GM19023 (cell line): ENCODE data around the gene NEMP1.
"Not testable (repeated sequence)": the region's sequence is repeated elsewhere in the genome, so short reads cannot be mapped to it uniquely, and the experiment has no call there.

Experiments used
- ATAC-seq: cut with Tn5 transposase; IDR thresholded peaks from one replicate; pipeline ENCODE4 v1.9.1; 2021; ENCODE audit warnings: mild to moderate bottlenecking, moderate library complexity; ENCODE audit not compliant: unreplicated experiment

NEMP1 gene

DNA sequence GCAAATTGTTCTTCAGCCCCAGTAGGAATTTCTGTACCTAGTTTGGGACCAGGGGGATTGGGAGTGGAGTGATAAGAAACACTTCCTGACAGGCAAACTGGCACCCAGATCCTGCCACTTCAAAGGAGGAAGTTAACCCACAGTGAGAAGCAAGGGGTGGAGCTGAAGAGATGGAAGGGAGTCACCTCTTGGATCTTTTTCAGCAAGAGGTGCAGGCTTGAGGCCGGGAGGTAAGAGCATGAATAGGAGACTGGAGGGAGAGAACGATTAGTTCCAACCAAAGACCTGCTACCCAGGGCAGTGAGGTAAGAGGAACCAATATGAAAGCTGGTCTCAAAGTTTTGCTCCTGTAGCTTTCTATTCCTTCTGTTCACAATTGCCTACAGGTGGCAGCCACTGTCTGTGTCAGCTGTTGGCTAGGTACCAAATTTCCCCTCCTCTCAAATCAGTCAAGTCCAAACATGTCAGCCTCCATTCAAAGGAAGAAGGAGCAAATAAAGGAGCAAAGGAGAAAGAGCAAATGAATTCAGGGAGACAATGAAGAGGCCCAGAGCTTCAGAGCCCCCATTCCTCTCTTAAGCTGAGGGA, 47.4 kb downstream of the NEMP1 start:
- ATAC-seq = no peak

DNA sequence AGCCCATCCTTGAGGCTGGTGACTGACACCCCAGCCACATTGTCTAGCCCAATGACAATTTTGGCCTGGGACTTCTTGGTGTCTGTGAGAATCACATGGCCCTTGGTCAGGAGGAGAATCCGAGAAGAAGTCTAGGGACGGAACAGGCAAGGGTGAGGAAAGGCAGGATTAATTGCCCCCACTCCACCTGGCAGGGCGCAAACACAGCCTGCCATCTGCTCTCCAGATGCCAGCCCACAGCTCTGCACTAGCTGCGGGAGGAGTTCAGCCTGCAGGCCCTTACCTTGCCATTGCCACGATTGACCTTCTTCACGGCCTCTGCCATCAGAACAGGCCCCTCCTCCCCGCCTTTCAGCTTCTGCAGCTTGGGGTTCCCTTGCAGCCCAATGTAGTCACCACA, 49.1 kb downstream of the NEMP1 start:
- no peak for ATAC-seq

DNA sequence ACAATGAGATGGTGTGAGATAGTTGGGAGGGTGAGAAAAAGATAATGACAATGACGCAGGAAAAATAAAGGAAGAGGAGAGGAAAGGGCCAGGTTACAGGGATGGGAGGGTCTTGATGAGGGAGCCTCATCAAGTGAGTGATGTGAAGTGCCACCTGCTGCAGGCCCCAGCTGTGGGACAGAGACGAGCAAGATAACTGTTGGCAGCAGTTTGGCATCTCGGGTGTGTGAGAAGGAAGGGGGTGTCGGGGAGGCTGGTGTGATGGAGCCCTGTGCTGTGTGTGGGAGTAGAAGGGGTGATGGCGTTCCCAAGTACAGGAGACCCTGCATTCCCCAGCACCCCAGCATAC, 50.8 kb downstream of the NEMP1 start:
- no peak for ATAC-seq

DNA sequence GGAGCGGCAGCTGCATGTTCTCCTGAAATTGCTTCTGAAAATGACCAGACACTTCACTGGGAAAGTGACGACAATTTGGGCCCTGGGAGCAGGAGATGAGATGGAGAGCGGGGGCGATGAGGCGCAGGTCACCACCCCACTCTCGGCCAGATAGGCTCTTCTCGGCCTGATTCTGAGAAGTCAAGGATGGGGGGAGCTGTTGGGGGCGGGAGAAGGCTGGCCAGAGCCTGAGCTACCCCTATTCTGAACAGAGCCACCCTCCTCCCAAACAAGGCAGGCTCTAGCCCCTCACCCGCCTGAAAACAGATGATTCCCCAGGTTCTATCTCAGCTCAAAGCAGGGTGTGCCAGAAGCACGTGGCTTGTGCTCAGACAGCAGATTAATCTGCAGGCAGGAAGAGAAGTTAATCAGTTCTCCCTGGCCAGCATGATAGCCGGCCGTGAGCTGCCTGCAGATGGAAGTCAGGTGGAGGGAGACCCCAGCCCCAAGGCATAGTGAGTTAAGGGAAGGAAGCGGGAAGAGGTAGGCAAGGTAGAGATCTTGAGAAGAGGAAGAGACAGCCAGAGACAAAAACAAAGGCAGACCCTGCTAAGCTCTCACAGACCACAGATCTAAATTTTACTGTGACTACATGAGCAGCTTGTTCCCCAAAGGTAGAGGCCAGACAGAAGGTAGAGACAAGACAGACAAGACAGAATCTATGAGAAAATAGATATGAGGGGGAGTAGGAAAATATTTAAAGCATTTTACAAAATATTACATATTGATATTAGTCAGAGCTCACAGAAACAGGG, 51.4 kb downstream of the NEMP1 start:
- ATAC-seq = no peak

DNA sequence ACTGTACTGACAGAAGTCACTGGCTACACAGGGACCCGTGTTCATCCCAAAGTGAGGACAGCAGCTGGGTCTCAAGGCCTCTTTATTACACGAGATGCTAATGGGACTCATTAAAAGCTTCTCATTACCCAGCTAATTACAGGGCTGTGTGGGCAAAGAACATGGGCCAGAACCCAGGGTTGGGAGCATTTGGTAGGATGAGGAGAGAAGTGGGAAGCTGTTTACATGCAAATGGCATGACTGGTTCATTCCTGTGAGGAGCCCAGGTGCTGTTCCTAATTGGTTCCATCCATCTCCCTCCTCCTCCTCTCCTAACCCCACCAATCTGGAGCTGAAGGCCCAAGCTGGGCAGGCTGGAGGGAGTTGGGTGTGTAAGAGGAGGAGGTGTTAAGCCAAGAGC, 53.4 kb downstream of the NEMP1 start:
- no peak for ATAC-seq

DNA sequence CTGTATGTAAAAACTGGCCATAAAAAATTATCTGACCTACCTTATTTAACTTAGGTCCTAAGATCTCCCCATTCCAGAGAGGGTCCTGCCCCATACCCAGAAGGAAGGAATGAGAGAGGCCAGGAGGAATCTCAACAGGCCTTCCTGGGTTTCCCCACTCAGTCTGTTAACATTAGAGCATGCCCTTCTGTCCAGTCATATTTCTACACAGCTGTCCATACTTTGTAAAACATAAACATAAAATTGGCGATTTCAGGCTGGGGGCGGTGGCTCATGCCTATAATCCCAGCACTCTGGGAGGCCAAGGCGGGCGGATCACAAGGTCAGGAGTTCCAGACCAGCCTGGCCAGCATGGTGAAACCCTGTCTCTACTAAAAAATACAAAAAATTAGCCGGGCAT, 56.3 kb downstream of the NEMP1 start:
- not testable (repeated sequence) for ATAC-seq

DNA sequence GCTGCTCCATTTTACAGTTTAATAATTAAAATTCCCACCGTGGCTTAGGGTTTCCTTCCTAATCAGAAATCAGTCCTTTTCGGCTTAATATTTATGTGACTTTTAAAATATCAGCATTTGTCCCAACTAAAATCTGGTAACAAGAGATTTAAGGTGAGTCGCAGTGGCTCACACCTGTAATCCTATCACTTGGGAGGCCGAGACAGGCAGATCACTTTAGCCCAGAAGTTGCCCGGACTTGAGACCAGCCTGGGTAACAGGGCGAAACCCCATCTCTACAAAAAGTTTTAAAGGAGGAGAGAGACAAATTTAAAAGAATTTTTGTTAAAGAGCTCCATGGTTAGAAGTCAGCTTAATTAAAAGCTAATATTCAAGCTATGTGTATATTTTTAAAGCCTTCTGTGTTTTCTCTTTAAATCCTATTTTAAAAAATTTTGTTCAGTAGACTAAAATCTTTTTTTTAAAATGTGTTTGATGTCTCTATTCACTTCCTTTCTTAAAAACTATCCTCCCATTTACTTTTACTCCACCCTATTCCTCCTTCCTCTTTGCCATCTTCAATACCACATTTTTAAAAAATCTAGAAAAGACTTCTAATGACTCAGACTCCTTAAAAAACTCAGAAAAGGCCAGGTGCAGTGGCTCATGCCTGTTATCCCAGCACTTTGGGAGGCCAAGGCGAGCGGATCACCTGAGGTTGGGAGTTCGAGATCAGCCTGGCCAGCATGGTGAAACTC, 58.4 kb downstream of the NEMP1 start:
- ATAC-seq = no peak

DNA sequence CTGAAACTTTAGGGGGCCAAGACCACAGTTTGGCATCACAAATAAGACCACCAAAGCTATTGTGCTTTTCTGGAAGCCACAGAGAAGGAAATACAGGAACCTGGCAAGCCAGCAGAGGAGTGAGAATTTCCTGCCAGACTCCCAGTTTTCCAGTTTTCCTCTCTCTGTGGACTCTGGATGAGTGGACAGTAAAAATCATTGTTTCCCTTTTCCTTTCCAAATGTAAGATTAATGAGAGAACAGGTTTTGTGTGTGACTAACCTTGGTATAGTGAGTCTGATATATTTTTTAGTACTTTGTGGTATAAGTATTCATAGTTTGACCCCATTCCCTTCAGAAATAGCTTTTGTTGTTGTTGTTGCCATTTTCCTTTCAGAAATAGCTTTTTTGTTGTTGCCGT, 59.7 kb downstream of the NEMP1 start:
- no peak for ATAC-seq

DNA sequence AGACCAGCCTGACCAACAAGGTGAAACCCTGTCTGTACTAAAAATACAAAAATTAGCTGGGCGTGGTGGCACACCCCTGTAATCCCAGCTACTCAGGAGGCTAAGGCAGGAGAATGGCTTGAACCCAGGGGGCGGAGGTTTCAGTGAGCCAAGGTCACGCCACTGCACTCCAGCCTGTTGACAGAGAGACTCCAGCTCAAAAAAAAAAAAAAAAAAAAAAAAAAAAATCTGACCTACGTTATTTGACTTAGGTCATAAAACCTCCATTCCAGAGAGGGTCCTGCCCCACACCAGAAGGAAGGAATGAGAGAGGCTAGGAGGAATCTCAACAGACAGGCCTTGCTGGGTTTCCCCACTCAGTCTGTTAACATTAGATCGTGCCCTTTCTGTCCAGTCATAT, 60.2 kb downstream of the NEMP1 start:
- not testable (repeated sequence) for ATAC-seq

DNA sequence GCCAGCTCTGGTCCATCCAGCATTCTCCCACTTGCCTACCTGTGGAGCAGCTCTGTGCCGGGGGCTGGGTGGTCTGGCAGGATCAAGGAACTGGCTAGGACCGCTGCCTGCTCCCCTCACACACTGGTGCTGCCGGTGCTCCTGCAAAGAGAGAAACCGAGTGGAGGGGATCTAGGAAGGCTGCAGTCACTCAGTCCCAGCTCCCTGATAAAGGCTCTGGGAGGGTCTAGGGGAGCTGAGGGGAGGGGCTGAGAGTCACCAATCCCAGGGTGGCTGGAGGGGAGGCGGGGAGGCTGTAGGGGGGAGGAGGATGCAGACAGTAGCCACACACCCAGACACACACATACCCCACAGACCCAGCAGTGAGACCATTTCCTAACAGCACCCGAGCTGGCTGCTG, 62.2 kb downstream of the NEMP1 start, which contains the start of gene TAC3:
Gene TAC3, minus strand, starts transcription at position 182 of the 400 bp plus-strand sequence. CDS start 732 bp downstream, outside the sequence.
- ATAC-seq = no peak

DNA sequence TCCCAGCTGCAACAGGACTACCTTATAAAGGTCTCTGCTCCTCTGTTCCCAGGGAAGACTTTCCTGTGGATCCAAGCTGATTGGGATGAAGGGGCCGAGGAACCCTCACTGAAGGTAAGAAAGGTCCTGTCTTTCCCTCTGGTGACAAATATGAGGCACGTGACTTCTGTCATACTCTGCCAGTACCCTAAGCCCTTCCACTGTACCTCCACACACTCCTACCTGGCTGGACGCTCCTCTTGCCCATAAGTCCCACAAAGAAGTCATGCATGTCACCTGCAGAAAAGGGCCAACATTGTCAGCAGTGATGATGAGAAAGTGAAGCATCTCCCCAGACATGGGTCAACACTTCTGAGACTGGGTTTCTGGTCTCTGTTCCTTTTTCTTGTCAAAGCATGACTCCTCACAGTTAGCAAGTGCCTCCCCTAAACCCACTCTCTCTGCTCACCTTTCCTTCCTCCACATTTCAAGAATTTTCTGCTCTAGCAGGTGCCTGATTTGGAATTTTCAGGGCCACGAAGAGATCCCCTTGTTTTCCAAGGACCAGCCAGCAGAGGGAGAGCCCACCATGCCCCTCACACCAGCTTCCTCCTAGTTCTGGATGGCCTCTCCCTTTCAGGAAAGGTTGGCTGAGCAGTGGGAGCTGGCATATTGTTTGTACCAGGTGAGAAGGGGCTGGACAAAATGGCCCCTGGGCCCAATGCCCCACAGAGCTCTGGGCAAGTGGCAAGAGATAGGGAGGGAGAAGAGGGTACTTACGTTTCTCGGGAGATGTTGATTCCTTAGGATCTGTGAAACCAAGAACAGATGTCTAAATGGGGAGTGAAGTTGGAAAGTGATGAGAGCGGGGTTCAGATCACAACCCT, 65.8 kb downstream of the NEMP1 start:
- ATAC-seq = peak; percentile 78

DNA sequence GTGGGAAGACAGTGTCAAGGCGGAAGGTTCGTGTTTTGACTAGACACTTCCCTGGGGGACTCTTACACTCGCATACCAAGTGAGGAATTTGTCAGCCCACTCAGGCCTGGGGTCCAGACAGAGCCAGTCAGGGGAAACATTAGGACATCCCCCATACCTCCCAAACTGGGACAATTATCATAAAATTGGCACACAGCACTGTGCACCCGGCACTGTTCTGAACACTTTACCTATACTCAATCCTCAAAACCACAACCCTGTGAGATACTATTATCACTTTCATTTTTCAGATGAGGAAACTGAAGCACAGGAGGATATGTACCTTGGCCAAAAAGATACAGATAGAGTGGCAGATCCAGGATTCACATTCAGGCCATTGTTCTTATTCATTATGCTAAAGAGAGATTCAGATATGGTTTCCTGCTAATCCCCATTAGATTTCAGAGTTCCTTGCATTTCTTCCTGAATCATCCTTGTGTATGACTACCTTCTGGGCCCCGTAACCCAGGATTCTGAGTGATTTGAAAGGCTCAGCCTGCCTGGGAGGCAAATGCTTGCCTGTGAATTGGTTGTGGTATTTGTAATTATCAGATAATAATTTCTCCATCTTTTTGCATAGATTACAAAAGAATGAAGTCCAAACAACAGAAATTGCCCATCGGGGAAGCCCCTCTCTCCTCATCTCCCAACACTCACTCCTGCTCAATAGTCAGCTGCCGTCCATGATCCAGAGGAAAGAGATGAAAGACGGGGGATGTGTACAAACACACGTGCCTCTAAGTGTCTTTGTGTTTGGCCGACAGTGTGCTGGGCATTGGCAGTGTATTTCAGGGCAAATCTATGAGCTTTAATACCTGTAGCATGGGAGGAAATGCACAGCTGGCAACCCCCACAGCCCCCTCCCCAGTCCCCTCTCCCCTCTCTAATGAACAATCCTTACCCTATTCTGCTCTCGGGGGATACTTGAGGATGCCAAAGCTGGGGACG, 66.9 kb downstream of the NEMP1 start:
- no peak for ATAC-seq

DNA sequence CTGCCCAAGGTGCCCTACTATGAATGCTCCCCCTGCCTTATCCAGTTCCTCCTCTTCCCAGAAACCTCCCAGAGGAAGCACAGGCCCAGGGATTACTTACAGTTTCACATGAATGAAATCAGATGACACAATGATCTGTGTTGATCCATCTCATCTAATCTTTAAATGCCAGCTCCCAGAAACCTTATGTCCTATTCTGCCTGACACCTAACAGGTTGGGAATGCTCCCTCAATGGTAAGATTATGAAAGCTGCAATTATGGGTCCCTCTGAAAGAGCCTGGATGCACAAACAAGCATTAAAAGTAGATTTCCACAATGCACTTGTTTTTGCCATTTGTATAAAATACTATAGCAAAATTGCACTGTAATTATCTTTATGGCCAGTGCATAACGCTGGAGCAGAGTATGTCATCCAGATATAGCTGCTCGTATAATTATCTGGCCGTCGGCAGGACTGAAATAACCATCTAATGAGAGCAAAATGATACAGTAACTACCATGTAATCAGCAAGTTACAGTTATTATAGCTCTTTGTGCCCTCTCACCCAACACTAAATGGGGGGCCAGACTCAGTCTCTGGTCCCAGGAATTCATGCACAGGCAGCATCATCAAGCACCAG, 67.9 kb downstream of the NEMP1 start:
- no peak for ATAC-seq

DNA sequence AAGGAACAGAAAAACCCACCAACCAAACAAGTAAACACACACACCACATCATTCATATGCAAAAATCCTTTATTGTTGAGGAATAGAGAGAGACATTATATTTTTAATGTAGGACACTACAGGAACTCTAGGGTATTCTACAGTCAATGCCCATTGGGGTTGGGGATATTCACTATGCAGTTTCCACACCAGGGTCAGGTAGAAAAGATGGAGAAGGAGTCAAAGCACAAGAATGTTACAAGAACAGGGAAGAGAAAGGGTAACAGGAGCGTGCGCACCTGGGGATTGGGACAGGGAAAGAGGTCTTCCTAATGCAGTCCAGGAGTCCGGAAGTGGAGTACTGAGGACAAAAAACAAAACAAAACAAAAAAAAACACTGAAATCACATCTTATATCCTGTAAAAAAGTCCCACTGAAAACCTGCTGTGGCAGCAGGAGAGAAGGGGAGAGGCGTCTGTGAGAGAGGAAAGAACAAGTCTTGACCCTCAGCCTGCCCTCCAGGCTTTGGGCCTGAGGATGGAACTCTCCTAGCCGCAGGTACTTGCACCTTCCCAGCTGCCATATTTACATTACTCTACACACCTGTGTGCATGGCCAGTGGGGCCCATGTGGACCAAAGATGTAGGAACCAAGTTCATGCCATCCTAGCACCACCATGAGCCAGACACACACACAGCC, 68.5 kb downstream of the NEMP1 start:
- ATAC-seq = no peak

DNA sequence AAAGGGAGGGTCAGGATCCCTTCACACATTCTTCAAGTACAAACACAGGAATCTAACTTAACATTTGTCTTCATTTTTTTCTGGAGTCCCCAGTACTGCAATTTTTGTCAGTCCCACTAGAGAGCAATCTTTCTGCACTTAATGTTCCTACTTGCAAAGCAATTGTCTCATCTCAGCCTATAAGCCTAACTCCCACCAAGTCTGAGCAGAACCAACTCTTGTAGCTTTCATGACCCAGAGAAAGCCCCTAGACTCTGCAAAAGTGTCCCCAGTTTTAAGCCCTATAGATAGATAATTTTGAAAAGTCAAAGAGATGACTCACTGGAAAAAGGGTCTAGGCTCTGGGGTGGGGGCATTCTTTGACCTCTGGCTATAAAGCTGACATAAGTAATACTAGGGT, 70.4 kb downstream of the NEMP1 start:
- ATAC-seq = no peak

DNA sequence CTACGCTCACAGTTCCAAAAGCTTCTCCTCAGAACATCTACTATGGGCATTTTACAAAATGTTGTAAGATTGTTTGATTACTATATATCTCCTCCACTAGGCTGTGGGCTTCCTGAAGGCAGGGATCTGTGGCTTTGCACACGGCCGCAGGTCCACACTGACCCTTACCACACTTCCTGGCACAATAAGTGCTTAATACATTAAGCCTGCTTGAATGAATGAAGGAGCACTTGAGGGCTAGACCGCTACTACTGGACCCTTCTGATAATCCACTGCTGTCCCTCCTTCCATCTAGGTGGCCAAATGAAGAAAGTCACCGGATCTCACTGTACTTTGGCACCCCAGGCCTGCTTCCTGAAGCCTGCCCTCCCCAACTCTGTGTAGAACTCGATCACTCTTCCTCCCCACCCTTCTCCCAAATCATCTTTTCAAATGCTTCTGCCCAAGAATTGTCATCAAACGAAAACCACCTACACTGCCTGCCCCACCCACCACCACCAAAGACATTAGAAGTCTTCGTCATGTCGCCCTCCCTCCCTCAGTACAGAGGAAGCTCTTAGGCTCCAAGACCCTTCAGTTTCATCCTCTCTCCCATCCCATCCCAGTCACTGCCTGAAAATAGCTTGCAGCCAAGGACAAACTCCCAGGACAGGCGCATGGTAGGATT, 71.6 kb downstream of the NEMP1 start:
- no peak for ATAC-seq

DNA sequence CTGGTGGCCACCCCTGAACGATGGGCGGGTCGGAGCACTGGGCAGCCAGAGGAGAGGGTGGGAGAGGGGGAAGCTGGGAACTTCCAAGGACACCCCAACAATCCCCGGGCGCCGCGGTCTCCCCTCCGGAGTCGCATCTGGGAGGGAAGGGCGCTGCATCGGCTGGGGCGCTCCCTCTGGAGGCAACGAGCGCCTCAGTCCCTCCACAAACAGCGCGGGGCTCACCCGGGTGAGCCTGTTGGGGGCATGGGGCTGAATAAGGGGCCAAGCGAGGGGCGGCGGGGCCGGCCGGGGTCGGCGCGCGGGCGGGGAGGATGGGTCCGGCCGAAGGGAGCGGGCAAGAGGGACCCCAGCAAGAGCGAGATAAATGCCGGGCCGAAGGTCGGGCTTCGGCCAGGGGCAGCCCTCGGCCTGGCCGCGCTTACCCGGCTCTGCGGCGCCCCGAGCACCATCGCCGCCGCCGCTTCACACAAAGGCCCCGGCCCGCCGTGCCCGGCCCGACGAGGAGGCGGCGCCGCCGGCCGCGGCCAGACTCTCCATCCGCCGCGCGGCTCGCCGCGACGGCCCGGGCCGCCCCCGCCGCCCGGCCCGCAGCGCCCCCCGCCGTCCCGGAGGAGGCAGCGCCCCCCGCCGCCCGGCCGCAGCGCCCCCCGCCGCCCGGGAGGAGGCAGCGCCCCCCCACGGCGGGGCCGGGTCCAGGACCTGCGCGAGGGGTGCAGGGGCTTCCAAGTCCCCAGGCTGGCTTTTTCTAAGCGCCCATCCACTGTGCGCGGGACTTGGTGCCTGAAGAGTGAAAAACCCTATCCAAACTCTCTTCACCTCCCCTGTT, 72.4 kb downstream of the NEMP1 start, which contains the start of gene ZBTB39:
Gene ZBTB39, minus strand, starts transcription at position 567 of the 829 bp plus-strand sequence. CDS start 1,629 bp downstream, outside the sequence.
- peak; percentile 79 for ATAC-seq
